SJSA1 (cell line): Measurements from ENCODE around the gene GSTA2. TPM values are rescaled to one million over a fixed set of nuclear protein-coding genes. Genes with fewer than 3 reads are reported as not detected.
"Not testable (repeated sequence)": the region's sequence is repeated elsewhere in the genome, so short reads cannot be mapped to it uniquely, and the experiment has no call there.

Experiments used
- DNase-seq, 2 experiments: peaks; one replicate each; pipeline ENCODE4 v3.0.0-alpha.2; 2015 to 2020; ENCODE audit warnings: low spot score in 2 of 2, low read depth in 1 of 2
- H3K27ac ChIP-seq: fragments of 250-450 bp; sonication (Bioruptor Pico); 2 replicates; pipeline ENCODE4 v1.5.1; 2020; ENCODE audit warnings: mild to moderate bottlenecking, moderate library complexity
- H3K27me3 ChIP-seq: fragments of 250-450 bp; sonication (Bioruptor Pico); replicated peaks from 2 replicates; pipeline ENCODE4 v1.5.1; 2020; ENCODE audit warnings: mild to moderate bottlenecking, moderate library complexity
- H3K36me3 ChIP-seq: fragments of 250-450 bp; sonication (Bioruptor Pico); 2 replicates; pipeline ENCODE4 v1.5.1; 2020; ENCODE audit warnings: mild to moderate bottlenecking
- H3K4me1 ChIP-seq: fragments of 250-450 bp; sonication (Bioruptor Pico); replicated peaks from 2 replicates; pipeline ENCODE4 v1.6.1; 2021; ENCODE audit warnings: mild to moderate bottlenecking
- H3K4me3 ChIP-seq: fragments of 250-450 bp; sonication (Bioruptor Pico); 2 replicates; pipeline ENCODE4 v1.5.1; 2020; ENCODE audit warnings: mild to moderate bottlenecking
- H3K9me3 ChIP-seq: fragments of 250-450 bp; sonication (Bioruptor Pico); replicated peaks from 2 replicates; pipeline ENCODE4 v1.5.1; 2020; ENCODE audit warnings: mild to moderate bottlenecking
- total RNA-seq: library from RNA; depleted of rRNA; stranded (reverse); fragments of >200 nt; shearing (Covaris generic); gene quantifications from 2 replicates; pipeline ENCODE4 v1.2.3, GENCODE V29; 2014

GSTA2 gene
- total RNA-seq, 1 experiment from 2014 or later, result not detected

DNA sequence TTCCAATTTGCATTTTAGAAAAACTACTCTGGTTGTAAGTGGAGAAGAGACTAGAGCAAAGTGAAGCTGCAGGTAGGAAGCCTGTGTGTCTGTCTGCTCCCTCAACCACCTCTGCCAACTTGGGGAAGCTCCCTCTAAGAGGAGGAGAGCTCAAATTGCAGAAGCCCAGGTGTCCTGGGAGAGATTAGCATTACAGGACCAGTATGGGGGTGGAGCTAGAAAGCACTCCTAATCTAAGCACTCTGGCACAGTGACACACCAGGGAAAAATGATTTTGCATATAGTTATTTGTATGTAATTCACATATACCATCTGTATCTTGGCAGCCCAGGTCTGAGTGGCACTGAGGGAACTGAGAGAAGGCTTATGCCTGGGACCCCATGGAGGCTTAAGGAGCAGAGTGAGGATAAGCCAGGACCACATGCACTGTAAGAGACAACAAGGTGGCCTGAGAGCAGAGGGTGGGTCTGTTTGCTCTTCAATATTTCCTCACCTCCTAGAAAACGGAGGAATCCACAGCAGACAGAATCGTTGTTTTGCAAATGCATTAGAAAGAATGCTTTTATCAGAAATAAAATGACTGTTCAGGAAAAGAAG lies 13.6 kb downstream of the GSTA2 start:
- Histone ChIP-seq H3K4me1 (peaks cover 23% of the 10 kb centered on the region), H3K27ac (no peak overlapping the region), H3K4me3 (no peak overlapping the region), H3K36me3 (no peaks in the 10 kb centered on the region), H3K27me3 (no peaks in the 10 kb centered on the region), H3K9me3 (no peaks in the 10 kb centered on the region)
- DNase-seq, result no peak

DNA sequence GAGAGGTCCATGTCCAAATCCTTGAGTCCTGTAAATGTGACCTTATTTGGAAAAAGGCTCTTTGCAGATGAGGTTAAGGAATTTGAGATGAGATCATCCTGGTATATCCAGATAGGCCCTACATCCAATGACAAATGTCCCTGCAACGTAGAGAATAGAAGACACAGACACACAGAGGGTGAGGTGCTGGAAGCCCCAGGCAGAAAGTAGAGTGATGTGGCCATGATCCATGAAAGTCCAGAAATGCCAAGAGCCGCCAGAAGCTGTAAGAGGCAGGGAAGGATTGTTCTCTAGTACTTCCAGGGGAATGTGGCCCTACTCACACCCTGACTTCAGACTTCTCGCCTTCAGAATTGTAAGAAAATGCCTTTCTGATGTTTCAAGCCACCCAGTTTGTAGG lies 16.0 kb downstream of the GSTA2 start:
- Histone ChIP-seq H3K27ac (peak overlapping the region; percentile 67), H3K4me1 (peaks cover 23% of the 10 kb centered on the region)
- peak; percentile 66 to 71 for DNase-seq

DNA sequence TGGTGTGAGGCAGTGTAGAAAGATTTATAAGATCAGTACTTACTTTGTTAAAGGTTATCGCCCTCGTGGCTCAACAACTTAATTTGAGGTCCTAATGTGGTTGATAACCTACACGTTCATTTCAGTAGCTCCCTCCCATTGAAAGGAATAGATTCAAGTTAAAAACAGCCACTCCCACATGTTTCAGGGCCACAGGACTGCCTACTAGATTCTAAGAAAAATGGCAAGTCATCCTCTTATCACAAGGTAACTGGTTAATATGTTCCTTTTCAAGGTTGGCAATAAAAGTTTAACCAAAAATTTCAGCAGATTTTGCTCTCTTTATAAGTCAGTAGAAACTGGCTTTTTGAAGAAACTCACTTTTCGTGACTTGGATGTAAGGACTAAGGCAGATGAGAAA lies 17.1 kb downstream of the GSTA2 start:
- H3K9me3 ChIP-seq, result no peaks in the 10 kb centered on the region
- no peaks in the 10 kb centered on the region for H3K27me3 ChIP-seq
- H3K27ac ChIP-seq, result peak overlapping the region; percentile 67; the same call in 1 of the 2 replicates
- H3K36me3 ChIP-seq, result no peaks in the 10 kb centered on the region
- H3K4me1 ChIP-seq, result peaks cover 23% of the 10 kb centered on the region
- no peak overlapping the region for H3K4me3 ChIP-seq
- no peak for DNase-seq

More for the DNA sequence above, 16.0 kb downstream of the GSTA2 start:
- not testable (repeated sequence) for H3K4me3 ChIP-seq, H3K9me3 ChIP-seq, H3K27me3 ChIP-seq, H3K36me3 ChIP-seq

- no peak for DNase-seq
- Histone ChIP-seq H3K4me3 (no peak overlapping the region), H3K36me3 (no peaks in the 10 kb centered on the region), H3K4me1 (peaks cover 23% of the 10 kb centered on the region), H3K27me3 (no peaks in the 10 kb centered on the region), H3K9me3 (no peaks in the 10 kb centered on the region), H3K27ac (no peak overlapping the region)
Observed at GRCh38 chr6:52745764-52746201, 17.5 kb downstream of the GSTA2 start.

- Histone ChIP-seq H3K27me3 (no peaks in the 10 kb centered on the region), H3K27ac (no peak overlapping the region), H3K9me3 (no peaks in the 10 kb centered on the region), H3K4me1 (peaks cover 7% of the 10 kb centered on the region), H3K36me3 (no peaks in the 10 kb centered on the region), H3K4me3 (no peak overlapping the region)
- no peak for DNase-seq
Observed at GRCh38 chr6:52741872-52742271, 21.4 kb downstream of the GSTA2 start.

- Histone ChIP-seq H3K4me1 (no peaks in the 10 kb centered on the region), H3K4me3 (no peak overlapping the region), H3K9me3 (no peaks in the 10 kb centered on the region), H3K27me3 (no peaks in the 10 kb centered on the region), H3K27ac (no peak overlapping the region), H3K36me3 (no peaks in the 10 kb centered on the region)
- no peak for DNase-seq
Observed at GRCh38 chr6:52739627-52740026, 23.6 kb downstream of the GSTA2 start.

DNA sequence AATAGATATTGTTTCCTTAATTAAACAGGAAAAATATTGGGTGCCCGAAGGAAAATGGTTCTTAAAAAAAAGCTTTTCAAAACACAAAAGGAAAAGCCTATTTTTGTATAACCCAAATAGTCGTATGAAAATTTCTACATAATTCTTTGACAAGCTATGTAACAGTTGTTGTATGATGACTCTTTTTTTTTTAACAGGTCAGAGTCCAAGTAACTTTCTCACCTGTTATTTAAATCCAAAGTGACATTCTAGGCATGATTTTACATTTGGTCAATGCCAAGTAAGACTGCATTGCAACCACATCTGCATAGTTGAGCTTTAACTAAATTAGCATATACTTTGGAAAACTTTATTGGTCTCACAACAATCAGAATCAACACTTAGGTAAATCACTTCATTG lies 24.1 kb downstream of the GSTA2 start:
- H3K4me1 ChIP-seq, result no peaks in the 10 kb centered on the region

GRCh38 chr6:52736145-52736544 lies 27.1 kb downstream of the GSTA2 start:
- Histone ChIP-seq H3K27ac (no peak overlapping the region), H3K9me3 (no peaks in the 10 kb centered on the region), H3K4me3 (no peak overlapping the region), H3K4me1 (no peaks in the 10 kb centered on the region), H3K36me3 (no peaks in the 10 kb centered on the region), H3K27me3 (no peaks in the 10 kb centered on the region)
- DNase-seq, result no peak

More for the DNA sequence above, 24.1 kb downstream of the GSTA2 start:
- H3K27ac ChIP-seq, result no peak overlapping the region
- no peaks in the 10 kb centered on the region for H3K36me3 ChIP-seq
- H3K4me3 ChIP-seq, result no peak overlapping the region
- no peak for DNase-seq
- H3K9me3 ChIP-seq, result no peaks in the 10 kb centered on the region
- H3K27me3 ChIP-seq, result no peaks in the 10 kb centered on the region

DNA sequence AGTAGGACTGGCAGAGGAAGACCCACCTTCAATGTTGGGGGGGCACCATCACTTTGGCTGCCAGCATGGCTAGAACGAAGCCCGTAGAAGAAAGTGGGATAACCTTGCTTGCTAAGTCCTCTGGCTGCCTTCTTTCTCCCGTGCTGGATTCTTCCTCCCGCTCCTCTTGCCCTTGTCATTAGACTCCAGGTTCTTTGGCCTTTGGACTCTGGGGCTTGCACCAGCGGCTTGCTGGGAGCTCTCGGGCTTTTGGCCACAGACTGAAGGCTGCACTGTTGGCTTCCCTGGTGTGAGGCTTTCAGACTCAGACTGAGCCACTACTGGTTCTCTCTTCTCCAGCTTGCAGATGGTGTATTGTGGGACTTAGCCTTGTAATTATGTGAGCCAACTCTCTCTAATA lies 28.2 kb downstream of the GSTA2 start:
- no peak for DNase-seq
- no peaks in the 10 kb centered on the region for H3K36me3 ChIP-seq
- H3K4me1 ChIP-seq, result no peaks in the 10 kb centered on the region
- H3K4me3 ChIP-seq, result no peak overlapping the region
- H3K27ac ChIP-seq, result no peak overlapping the region
- no peaks in the 10 kb centered on the region for H3K9me3 ChIP-seq
- no peaks in the 10 kb centered on the region for H3K27me3 ChIP-seq

DNA sequence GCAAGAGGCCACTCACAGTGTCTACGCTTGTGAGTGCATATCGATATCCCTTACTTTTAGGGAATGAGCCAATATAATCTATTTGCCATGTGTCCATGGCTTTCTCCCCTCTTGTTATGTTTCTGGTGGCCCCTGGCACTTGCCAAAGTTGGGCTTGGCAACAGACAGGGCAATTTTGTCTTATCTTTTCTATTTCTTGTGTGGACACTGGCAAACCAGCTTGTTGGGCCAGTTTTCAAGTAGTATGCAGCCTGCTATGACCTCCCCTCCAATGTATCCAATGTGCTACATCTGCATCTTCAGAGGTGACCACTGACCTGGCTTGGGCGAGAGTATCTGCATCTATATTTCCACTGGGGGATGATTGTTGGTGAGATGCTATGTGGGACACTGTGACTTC lies 29.2 kb downstream of the GSTA2 start:
- H3K27me3 ChIP-seq, result no peaks in the 10 kb centered on the region
- no peaks in the 10 kb centered on the region for H3K4me1 ChIP-seq
- H3K36me3 ChIP-seq, result no peaks in the 10 kb centered on the region
- H3K9me3 ChIP-seq, result no peaks in the 10 kb centered on the region
- H3K27ac ChIP-seq, result no peak overlapping the region
- no peak for DNase-seq
- no peak overlapping the region for H3K4me3 ChIP-seq

GRCh38 chr6:52733172-52733571 lies 30.1 kb downstream of the GSTA2 start:
- Histone ChIP-seq H3K9me3 (no peaks in the 10 kb centered on the region), H3K36me3 (no peaks in the 10 kb centered on the region), H3K4me3 (no peak overlapping the region), H3K27ac (no peak overlapping the region), H3K4me1 (no peaks in the 10 kb centered on the region), H3K27me3 (no peaks in the 10 kb centered on the region)
- no peak for DNase-seq

- H3K4me1 ChIP-seq, result no peaks in the 10 kb centered on the region
- H3K4me3 ChIP-seq, result no peak overlapping the region
- H3K36me3 ChIP-seq, result no peaks in the 10 kb centered on the region
- no peak for DNase-seq
- H3K27ac ChIP-seq, result no peak overlapping the region
- H3K9me3 ChIP-seq, result no peaks in the 10 kb centered on the region
- no peaks in the 10 kb centered on the region for H3K27me3 ChIP-seq
Observed at GRCh38 chr6:52731719-52732118, 31.6 kb downstream of the GSTA2 start.

- no peak overlapping the region for H3K4me3 ChIP-seq
- H3K9me3 ChIP-seq, result no peaks in the 10 kb centered on the region
- H3K27ac ChIP-seq, result no peak overlapping the region
- H3K36me3 ChIP-seq, result no peaks in the 10 kb centered on the region
- no peaks in the 10 kb centered on the region for H3K4me1 ChIP-seq
- DNase-seq, result no peak
- no peaks in the 10 kb centered on the region for H3K27me3 ChIP-seq
Observed at GRCh38 chr6:52729576-52729975, 33.7 kb downstream of the GSTA2 start.

DNA sequence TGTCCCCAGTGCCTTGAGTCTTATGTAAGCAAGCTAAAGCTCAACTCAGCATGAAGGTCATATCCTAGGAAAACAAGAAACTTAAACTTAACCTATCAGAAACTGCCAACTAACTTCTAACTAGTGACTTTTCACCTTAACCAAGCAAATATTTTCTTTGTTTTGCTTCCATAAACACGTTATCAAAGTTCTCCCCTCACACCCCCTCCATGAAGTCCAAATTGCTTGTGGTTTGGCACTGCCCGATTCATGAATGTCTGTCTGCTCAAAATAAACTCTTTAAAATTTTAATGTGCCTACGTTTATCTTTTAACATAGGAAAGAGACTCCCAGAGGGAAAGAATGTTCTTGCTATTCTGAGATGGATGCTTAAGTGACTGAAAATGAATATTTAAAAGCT lies 34.9 kb downstream of the GSTA2 start:
- Histone ChIP-seq H3K27me3 (no peaks in the 10 kb centered on the region), H3K36me3 (no peaks in the 10 kb centered on the region), H3K27ac (no peak overlapping the region), H3K9me3 (no peaks in the 10 kb centered on the region), H3K4me1 (no peaks in the 10 kb centered on the region), H3K4me3 (no peak overlapping the region)
- DNase-seq, result no peak

- no peak overlapping the region for H3K27ac ChIP-seq
- no peaks in the 10 kb centered on the region for H3K9me3 ChIP-seq
- no peaks in the 10 kb centered on the region for H3K27me3 ChIP-seq
- no peak overlapping the region for H3K4me3 ChIP-seq
- H3K36me3 ChIP-seq, result no peaks in the 10 kb centered on the region
- no peak for DNase-seq
- H3K4me1 ChIP-seq, result no peaks in the 10 kb centered on the region
Observed at GRCh38 chr6:52727908-52728307, 35.4 kb downstream of the GSTA2 start.
